Neural progenitor cell (in vitro differentiated cells): Measurements from ENCODE around the gene TIAM1. TPM values are rescaled to one million over a fixed set of nuclear protein-coding genes. Genes with fewer than 3 reads are reported as not detected.

Experiments used
- DNase-seq: peaks from one replicate; pipeline ENCODE4 v3.0.0-alpha.2; 2016; ENCODE audit warnings: low spot score
- H2AFZ ChIP-seq: fragments of 200-600 bp; sonication (generic); replicated peaks from 2 replicates; pipeline ENCODE4 v1.6.1; 2016; ENCODE audit warnings: antibody characterized with exemption
- H3F3A ChIP-seq: fragments of 200-600 bp; sonication (generic); 2 replicates; pipeline ENCODE4 v1.6.1; 2016; ENCODE audit warnings: antibody characterized with exemption, low read depth
- H3K27ac ChIP-seq: fragments of 200-600 bp; sonication (generic); 2 replicates; pipeline ENCODE4 v1.5.1; 2016; ENCODE audit warnings: mild to moderate bottlenecking
- H3K27me3 ChIP-seq: fragments of 200-600 bp; sonication (generic); 2 replicates; pipeline ENCODE4 v1.6.1; 2016; ENCODE audit warnings: mild to moderate bottlenecking, moderate library complexity
- H3K36me3 ChIP-seq: fragments of 200-600 bp; sonication (generic); 2 replicates; pipeline ENCODE4 v1.5.1; 2016
- H3K4me1 ChIP-seq: fragments of 200-600 bp; sonication (generic); 2 replicates; pipeline ENCODE4 v1.6.1; 2016; ENCODE audit warnings: mixed run types
- H3K4me2 ChIP-seq: fragments of 200-600 bp; sonication (generic); 2 replicates; pipeline ENCODE4 v1.6.1; 2016
- H3K4me3 ChIP-seq: fragments of 200-600 bp; sonication (generic); 2 replicates; pipeline ENCODE4 v1.5.1; 2016
- H3K79me2 ChIP-seq: fragments of 200-600 bp; sonication (generic); 2 replicates; pipeline ENCODE4 v1.6.1; 2016; ENCODE audit warnings: low read depth
- H3K9ac ChIP-seq: fragments of 200-600 bp; sonication (generic); 2 replicates; pipeline ENCODE4 v1.6.1; 2016
- H3K9me3 ChIP-seq: fragments of 200-600 bp; sonication (generic); 2 replicates; pipeline ENCODE4 v1.5.1; 2016; ENCODE audit warnings: low read depth
- H4K20me1 ChIP-seq: fragments of 200-600 bp; sonication (generic); 2 replicates; pipeline ENCODE4 v1.6.1; 2016; ENCODE audit warnings: low read depth
- H3K27ac Mint-ChIP-seq: 3 replicates; pipeline ENCODE4 v1.8.0; 2021; ENCODE audit warnings: mixed read lengths
- H3K27me3 Mint-ChIP-seq: 2 replicates; pipeline ENCODE4 v1.8.0; 2022; ENCODE audit warnings: low read depth, mild to moderate bottlenecking, inconsistent platforms, moderate library complexity, mixed read lengths; ENCODE audit not compliant: insufficient read depth
- H3K36me3 Mint-ChIP-seq: 3 replicates; pipeline ENCODE4 v1.8.0; 2021; ENCODE audit warnings: mixed read lengths
- H3K4me1 Mint-ChIP-seq: 3 replicates; pipeline ENCODE4 v1.8.0; 2021; ENCODE audit warnings: mixed read lengths
- H3K4me3 Mint-ChIP-seq: 3 replicates; pipeline ENCODE4 v1.8.0; 2021; ENCODE audit warnings: mild to moderate bottlenecking, moderate library complexity, mixed read lengths
- H3K9me3 Mint-ChIP-seq: 3 replicates; pipeline ENCODE4 v1.8.0; 2020; ENCODE audit warnings: mixed read lengths
- CTCF ChIP-seq: fragments of 200-600 bp; sonication (generic); IDR thresholded peaks from 2 replicates; pipeline ENCODE4 v1.5.1; 2017; ENCODE audit warnings: antibody characterized with exemption, mild to moderate bottlenecking
- EZH2 ChIP-seq: fragments of 200-600 bp; sonication (generic); IDR thresholded peaks from 2 replicates; pipeline ENCODE4 v1.6.1; 2017; ENCODE audit warnings: antibody characterized with exemption, mild to moderate bottlenecking, moderate library complexity
- EZH2phosphoT487 ChIP-seq: fragments of 200-600 bp; sonication (generic); IDR thresholded peaks from 2 replicates; pipeline ENCODE4 v1.6.1; 2017; ENCODE audit warnings: antibody characterized with exemption
- total RNA-seq: library from RNA; depleted of rRNA; stranded (reverse); fragments of >200 nt; gene quantifications from 2 replicates; pipeline ENCODE4 v1.2.3, GENCODE V29; 2015; ENCODE audit warnings: low replicate concordance

Gene TIAM1
- total RNA-seq, 1 donor from 2014 or later, result 27.2 TPM

GRCh38 chr21:31236528-31236927, 107.5 kb downstream of the TIAM1 start:
- TF ChIP-seq EZH2phosphoT487 (no peak), CTCF (no peak), EZH2 (no peak)
- Mint-ChIP-seq H3K36me3 (peaks cover 67% of the 10 kb centered on the region), H3K27me3 (no peaks in the 10 kb centered on the region), H3K4me1 (no peaks in the 10 kb centered on the region), H3K9me3 (peaks cover 13% of the 10 kb centered on the region), H3K4me3 (no peak overlapping the region), H3K27ac (no peak overlapping the region)
- Histone ChIP-seq H2AFZ (no peak overlapping the region), H3K4me2 (no peak overlapping the region), H3K4me3 (no peak overlapping the region), H3K36me3 (peaks cover 4% of the 10 kb centered on the region), H3K9me3 (peaks cover 9% of the 10 kb centered on the region), H3F3A (no peaks in the 10 kb centered on the region), H4K20me1 (no peaks in the 10 kb centered on the region), H3K4me1 (no peaks in the 10 kb centered on the region), H3K27ac (no peak overlapping the region), H3K27me3 (no peaks in the 10 kb centered on the region), H3K79me2 (no peaks in the 10 kb centered on the region), H3K9ac (no peak overlapping the region)
- no peak for DNase-seq

GRCh38 chr21:31235671-31236450, 108.2 kb downstream of the TIAM1 start:
- Histone ChIP-seq H3F3A (no peaks in the 10 kb centered on the region), H3K9ac (no peak overlapping the region), H3K4me2 (no peak overlapping the region), H4K20me1 (no peaks in the 10 kb centered on the region), H3K9me3 (peaks cover 2% of the 10 kb centered on the region), H3K4me3 (no peak overlapping the region), H3K27me3 (no peaks in the 10 kb centered on the region), H2AFZ (no peak overlapping the region), H3K27ac (no peak overlapping the region), H3K4me1 (no peaks in the 10 kb centered on the region), H3K36me3 (no peaks in the 10 kb centered on the region), H3K79me2 (no peaks in the 10 kb centered on the region)
- TF ChIP-seq EZH2phosphoT487, result no peak
- no peak for TF ChIP-seq CTCF
- TF ChIP-seq EZH2, result no peak
- Mint-ChIP-seq H3K36me3 (peaks cover 66% of the 10 kb centered on the region), H3K27me3 (no peaks in the 10 kb centered on the region), H3K4me1 (peaks cover 2% of the 10 kb centered on the region), H3K27ac (no peak overlapping the region), H3K4me3 (no peak overlapping the region), H3K9me3 (peaks cover 7% of the 10 kb centered on the region)
- DNase-seq, result no peak

GRCh38 chr21:31234936-31235335, 109.1 kb downstream of the TIAM1 start:
- DNase-seq, result no peak
- H3K36me3 Mint-ChIP-seq, result peaks cover 57% of the 10 kb centered on the region

More at GRCh38 chr21:31234936-31235335, 109.1 kb downstream of the TIAM1 start:
- no peaks in the 10 kb centered on the region for H4K20me1 ChIP-seq
- no peaks in the 10 kb centered on the region for H3K4me1 ChIP-seq
- no peaks in the 10 kb centered on the region for H3K79me2 ChIP-seq
- Mint-ChIP-seq H3K4me1 (peaks cover 2% of the 10 kb centered on the region), H3K27me3 (no peaks in the 10 kb centered on the region), H3K9me3 (no peaks in the 10 kb centered on the region), H3K27ac (no peak overlapping the region), H3K4me3 (no peak overlapping the region)
- H3K9ac ChIP-seq, result no peak overlapping the region
- TF ChIP-seq EZH2 (no peak), CTCF (no peak), EZH2phosphoT487 (no peak)
- H3F3A ChIP-seq, result no peaks in the 10 kb centered on the region
- no peak overlapping the region for H3K27ac ChIP-seq
- H3K27me3 ChIP-seq, result no peaks in the 10 kb centered on the region
- H3K4me3 ChIP-seq, result no peak overlapping the region
- H3K4me2 ChIP-seq, result no peak overlapping the region
- no peaks in the 10 kb centered on the region for H3K9me3 ChIP-seq
- no peaks in the 10 kb centered on the region for H3K36me3 ChIP-seq
- no peak overlapping the region for H2AFZ ChIP-seq
